GM18505 (cell line): ENCODE data around the gene PYCR2.

Source experiments
- ATAC-seq: cut with Tn5 transposase; IDR thresholded peaks from one replicate; pipeline ENCODE4 v1.9.1; 2021; ENCODE audit not compliant: unreplicated experiment
- POLR2A ChIP-seq: IDR thresholded peaks from 4 replicates; pipeline ENCODE4 v1.6.1; 2011; ENCODE audit warnings: borderline replicate concordance; ENCODE audit not compliant: insufficient read depth, insufficient read length; ENCODE audit errors: extremely low read depth

PYCR2 gene

GRCh38 chr1:225921734-225922709, 2.0 kb downstream of the PYCR2 start:
- no peak for ATAC-seq
- TF ChIP-seq POLR2A: no peak

DNA sequence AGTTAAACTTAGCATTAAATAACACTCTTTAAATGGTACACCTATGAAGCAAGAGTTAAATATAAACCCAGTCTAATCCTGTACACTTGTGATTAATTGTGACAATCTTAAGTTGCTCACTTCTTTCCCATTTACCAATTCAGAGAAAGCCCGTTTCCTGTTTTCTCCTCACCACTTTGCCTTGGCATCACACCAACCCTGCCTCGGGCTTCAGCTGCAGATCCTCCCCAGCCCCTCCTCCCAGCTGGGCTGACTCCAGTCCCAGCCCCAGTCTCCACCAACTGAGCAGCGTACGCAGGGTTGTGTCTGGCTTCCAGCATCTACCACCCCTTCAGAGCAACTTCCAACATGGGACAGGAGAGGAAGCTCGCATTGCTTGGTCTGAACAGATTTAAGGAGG, 4.1 kb downstream of the PYCR2 start:
- TF ChIP-seq POLR2A: no peak
- ATAC-seq: no peak

GRCh38 chr1:225918280-225918679, 5.8 kb downstream of the PYCR2 start:
- TF ChIP-seq POLR2A: no peak
- no peak for ATAC-seq

- ATAC-seq: no peak
- TF ChIP-seq POLR2A: no peak
Observed at GRCh38 chr1:225917536-225917935, 6.5 kb downstream of the PYCR2 start.

DNA sequence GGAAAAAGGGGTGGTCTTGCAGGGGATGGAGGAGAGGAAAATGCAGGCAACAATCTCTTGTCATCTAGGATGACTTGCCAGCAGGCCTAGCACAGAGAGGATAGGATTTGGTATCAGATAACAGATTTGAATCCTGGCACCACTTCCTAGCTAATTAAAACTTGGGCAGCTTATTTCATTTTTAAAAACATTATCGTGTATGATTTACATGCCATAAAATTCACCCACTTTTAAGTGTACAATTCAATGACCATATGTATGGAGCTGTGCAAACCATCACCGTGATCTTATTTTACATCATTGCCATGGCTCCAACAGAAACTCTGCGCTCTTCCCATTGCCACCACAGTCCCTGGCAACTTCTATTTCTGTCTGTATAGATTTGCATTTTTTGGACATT, 6.9 kb downstream of the PYCR2 start:
- ATAC-seq: no peak
- no peak for TF ChIP-seq POLR2A

DNA sequence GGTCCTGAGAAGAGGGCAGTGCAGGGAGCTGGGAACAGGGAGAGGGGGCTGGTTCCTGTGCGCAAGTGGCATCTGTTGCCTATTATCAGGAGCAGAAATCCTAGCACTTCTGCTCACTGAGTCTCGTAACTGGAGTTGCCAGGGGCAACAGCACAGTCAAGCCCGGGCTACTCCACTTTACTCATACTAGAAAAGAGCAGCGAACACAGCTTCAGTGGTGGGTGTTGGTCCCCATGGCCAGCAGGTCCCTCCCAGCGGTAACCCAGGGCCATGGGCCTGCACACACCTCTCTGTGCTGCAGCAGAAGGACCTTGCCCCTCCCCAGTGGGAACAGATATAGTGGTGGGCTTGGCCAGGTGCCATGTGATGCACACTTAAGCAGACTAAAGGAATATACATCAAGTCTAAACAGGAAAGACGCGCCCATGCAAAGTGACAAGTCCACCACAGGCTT, 8.5 kb downstream of the PYCR2 start:
- ATAC-seq: no peak
- no peak for TF ChIP-seq POLR2A

- no peak for ATAC-seq
- no peak for TF ChIP-seq POLR2A
Observed at GRCh38 chr1:225914947-225915346, 9.1 kb downstream of the PYCR2 start.

DNA sequence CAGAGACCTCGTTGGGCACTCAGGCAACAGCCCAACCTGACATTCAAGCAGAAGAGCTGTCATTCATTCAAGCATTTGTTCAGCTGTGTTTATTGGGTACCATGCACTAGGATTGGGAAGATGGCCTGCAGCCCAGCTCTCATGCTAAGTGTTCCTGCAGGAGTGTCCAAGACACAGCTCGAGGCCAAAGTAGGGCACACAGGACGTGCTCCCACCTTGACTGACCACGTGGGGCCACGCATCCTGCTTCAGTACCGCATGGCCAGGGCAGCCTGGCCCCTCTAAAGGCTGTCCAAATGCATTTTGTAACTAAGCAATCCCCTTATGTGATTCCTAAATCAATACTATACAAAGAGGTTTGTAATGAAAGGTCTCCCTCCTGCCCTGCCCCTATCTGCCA, 9.7 kb downstream of the PYCR2 start:
- TF ChIP-seq POLR2A: no peak
- no peak for ATAC-seq

DNA sequence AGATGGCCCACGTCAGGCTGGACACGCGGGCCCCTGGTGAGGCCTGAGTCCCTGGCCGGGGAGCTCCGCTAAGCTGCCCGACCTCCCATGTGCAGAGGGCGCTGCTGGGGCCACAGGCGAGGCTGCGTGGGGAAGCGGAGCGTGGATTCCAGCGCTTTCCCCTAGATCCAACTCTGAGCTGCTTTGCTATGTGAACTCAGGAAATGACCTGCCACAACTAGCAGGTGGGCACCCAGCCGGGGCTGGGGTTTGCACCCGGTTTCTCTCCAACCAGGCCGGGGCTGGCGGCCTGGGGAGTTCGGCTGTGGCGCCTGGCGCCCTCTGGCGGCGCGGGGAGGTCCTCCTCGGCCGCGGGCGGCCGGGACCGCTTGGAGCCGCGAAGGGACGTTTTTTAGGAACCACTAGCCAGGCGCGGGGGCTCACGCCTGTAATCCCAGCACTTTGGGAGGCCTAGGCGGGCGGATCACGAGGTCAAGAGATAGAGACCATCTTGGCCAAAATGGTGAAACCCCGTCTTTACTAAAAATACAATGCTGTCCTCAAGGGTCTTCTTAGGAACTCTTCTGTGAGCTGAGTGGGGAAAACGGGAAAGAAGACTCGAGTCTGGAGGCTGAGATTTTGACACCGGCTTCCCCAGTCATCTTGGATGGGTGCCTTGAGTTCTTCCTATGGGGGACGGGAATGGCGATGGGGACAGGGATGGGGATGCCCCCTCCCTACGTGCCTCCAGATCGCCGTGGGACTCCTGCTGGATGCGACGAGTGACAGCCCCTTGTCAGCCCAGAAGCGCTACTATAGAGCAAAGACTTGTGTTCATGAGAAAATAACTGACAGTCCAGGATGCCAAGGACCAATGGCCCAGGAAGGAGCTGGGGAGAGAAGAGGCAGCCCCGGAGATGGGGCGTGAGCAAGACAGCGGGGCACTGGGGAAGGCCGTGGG, 12.6 kb downstream of the PYCR2 start:
- ATAC-seq: peak; percentile 68
- TF ChIP-seq POLR2A: no peak

- no peak for ATAC-seq
- TF ChIP-seq POLR2A: no peak
Observed at GRCh38 chr1:225909477-225909876, 14.6 kb downstream of the PYCR2 start.

DNA sequence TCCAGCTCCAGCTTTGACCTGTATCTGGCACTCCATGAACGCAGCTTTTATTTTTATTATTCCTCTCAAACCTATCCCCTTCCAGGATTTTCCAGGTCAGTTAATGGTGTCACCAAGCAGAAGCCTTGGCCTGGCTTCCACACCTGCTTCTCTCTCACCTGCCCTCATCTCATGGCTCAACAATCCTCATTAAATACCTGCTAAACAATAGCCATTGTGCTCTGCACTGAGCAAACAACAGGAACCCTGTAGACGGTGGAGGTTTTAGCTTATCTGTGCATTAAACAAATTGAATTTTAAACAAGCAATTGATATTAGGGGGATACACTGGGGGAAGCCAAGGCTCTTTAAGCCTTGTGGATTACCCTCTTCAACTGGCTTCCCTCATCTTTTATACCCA, 15.3 kb downstream of the PYCR2 start:
- no peak for TF ChIP-seq POLR2A
- ATAC-seq: no peak

- ATAC-seq: no peak
Observed at GRCh38 chr1:225908013-225908640, 15.9 kb downstream of the PYCR2 start.

DNA sequence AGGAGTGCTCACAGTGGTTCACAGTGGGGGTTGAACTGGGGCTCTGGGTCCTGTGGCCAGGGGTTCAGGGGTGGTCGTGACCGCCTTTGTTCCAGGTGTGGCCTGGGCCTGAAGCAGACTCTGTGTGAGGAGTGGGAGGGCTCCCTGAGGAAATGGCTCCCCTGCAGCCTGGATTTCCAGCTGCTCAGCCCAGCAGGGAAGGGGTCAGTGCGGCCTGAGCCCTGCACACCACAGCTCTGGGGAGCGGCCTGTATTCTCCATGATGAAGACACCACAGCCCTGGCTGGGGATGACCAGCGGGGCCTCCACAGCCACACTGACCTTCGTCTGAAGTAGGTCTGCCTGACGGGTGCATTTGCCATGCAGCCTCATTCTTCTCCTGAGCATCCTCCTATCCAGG, 16.7 kb downstream of the PYCR2 start:
- no peak for TF ChIP-seq POLR2A
- no peak for ATAC-seq

More at GRCh38 chr1:225908013-225908640, 15.9 kb downstream of the PYCR2 start:
- TF ChIP-seq POLR2A: no peak

DNA sequence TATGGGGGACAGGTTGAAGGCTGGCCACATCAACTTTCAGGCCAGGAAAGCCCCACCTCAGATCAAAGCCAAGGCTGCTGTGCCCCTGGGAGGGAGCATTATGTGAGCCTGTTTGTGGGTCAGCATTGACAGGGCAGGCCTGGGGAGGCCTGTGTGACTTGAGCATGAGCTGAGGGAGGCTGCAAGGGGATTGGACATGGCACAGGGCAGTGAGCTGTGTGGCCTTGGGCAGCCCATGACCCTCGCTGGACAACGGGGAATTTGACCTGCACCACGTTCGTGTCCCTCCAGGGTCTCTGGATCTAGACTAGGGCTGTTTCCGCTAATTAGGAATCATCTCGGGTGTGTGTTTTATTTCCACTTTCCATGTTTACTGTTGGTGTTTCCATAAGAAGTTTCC, 17.6 kb downstream of the PYCR2 start:
- no peak for TF ChIP-seq POLR2A
- no peak for ATAC-seq

GRCh38 chr1:225903623-225904022, 20.4 kb downstream of the PYCR2 start:
- TF ChIP-seq POLR2A: no peak

More at GRCh38 chr1:225903623-225904022, 20.4 kb downstream of the PYCR2 start:
- ATAC-seq: no peak
